ENCODE results near the gene SRD5A1.

DNA sequence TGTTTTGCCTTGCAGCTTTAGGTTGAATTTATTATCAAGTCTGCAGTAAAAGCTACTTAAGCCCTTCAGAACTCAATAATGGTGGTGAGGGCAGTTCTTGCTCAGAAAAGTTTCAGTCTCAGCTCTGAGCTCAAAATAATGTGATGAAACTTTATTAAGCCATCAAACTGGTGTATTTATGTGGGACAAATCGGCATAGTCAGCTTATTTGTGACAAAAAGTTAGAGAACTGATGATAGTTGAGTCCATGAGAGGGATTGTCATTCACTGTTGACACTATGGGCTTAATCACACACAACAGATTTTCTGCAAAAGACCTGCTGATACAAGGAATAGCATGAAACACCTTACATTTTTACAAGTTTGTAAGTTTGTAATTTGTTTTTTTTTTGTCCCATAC is 9.4 kb downstream of the SRD5A1 start:
- TF ChIP-seq POLR2A (IDR thresholded peaks at IDR 0.05) (no peak), POLR2AphosphoS5 (IDR thresholded peaks at IDR 0.05) (no peak), EP300 (IDR thresholded peaks at IDR 0.05; ENCODE audit: low read depth) (no peak)
- TF ChIP-seq, protein P1, sequence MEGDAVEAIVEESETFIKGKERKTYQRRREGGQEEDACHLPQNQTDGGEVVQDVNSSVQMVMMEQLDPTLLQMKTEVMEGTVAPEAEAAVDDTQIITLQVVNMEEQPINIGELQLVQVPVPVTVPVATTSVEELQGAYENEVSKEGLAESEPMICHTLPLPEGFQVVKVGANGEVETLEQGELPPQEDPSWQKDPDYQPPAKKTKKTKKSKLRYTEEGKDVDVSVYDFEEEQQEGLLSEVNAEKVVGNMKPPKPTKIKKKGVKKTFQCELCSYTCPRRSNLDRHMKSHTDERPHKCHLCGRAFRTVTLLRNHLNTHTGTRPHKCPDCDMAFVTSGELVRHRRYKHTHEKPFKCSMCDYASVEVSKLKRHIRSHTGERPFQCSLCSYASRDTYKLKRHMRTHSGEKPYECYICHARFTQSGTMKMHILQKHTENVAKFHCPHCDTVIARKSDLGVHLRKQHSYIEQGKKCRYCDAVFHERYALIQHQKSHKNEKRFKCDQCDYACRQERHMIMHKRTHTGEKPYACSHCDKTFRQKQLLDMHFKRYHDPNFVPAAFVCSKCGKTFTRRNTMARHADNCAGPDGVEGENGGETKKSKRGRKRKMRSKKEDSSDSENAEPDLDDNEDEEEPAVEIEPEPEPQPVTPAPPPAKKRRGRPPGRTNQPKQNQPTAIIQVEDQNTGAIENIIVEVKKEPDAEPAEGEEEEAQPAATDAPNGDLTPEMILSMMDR (IDR thresholded peaks at IDR 0.05), result no peak

All from transverse colon (tissue), 4 donors.